GM12865 (cell line): ENCODE results near the gene RNF148.

Experiments used
- DNase-seq: peaks from one replicate; pipeline ENCODE4 v3.0.0; 2010; ENCODE audit warnings: low read depth
- H3K4me3 ChIP-seq: 2 replicates; pipeline ENCODE4 v1.5.1; 2011; ENCODE audit warnings: mild to moderate bottlenecking, low read depth, low read length, control low read depth
- CTCF ChIP-seq: IDR thresholded peaks from 2 replicates; pipeline ENCODE4 v1.5.1; 2011; ENCODE audit warnings: low read length, control low read depth, low read depth, inconsistent platforms; ENCODE audit not compliant: insufficient read depth; ENCODE audit errors: missing control alignments

Gene RNF148

GRCh38 chr7:122710916-122711315 lies 8.2 kb upstream of the RNF148 start:
- H3K4me3 ChIP-seq: no peak overlapping the region
- TF ChIP-seq CTCF: no peak
- no peak for DNase-seq

GRCh38 chr7:122709930-122710646 lies 7.4 kb upstream of the RNF148 start:
- no peak overlapping the region for H3K4me3 ChIP-seq
- TF ChIP-seq CTCF: no peak
- peak; percentile 64 for DNase-seq

GRCh38 chr7:122706836-122707235 lies 4.1 kb upstream of the RNF148 start:
- no peak for DNase-seq
- TF ChIP-seq CTCF: no peak
- H3K4me3 ChIP-seq: no peak overlapping the region

- H3K4me3 ChIP-seq: no peak within 1 kb of the TSS
- no peak for DNase-seq
- TF ChIP-seq CTCF: no peak
Observed at GRCh38 chr7:122699017-122699416, 3.7 kb downstream of the RNF148 start, which contains the start of gene RNF133. Gene RNF133, minus strand, starts transcription at chr7:122699117. Its CDS starts 199 bp downstream, at chr7:122698918.

- no peak overlapping the region for H3K4me3 ChIP-seq
- DNase-seq: no peak
- no peak for TF ChIP-seq CTCF
Observed at GRCh38 chr7:122695816-122696215, 6.9 kb downstream of the RNF148 start.

GRCh38 chr7:122694697-122695096 lies 8.0 kb downstream of the RNF148 start:
- no peak for TF ChIP-seq CTCF

GRCh38 chr7:122692769-122693309 lies 9.9 kb downstream of the RNF148 start:
- H3K4me3 ChIP-seq: no peak overlapping the region
- no peak for TF ChIP-seq CTCF

More at GRCh38 chr7:122694697-122695096, 8.0 kb downstream of the RNF148 start:
- no peak overlapping the region for H3K4me3 ChIP-seq
- no peak for DNase-seq

More at GRCh38 chr7:122692769-122693309, 9.9 kb downstream of the RNF148 start:
- no peak for DNase-seq
